H9 (cell line): Measurements from ENCODE around the gene CCDC134. TPM values are rescaled to one million over a fixed set of nuclear protein-coding genes. Genes with fewer than 3 reads are reported as not detected.

Experiments
- DNase-seq: peaks from one replicate; pipeline ENCODE4 v3.0.0-alpha.2; 2017
- H2AFZ ChIP-seq: one replicate; pipeline ENCODE4 v1.6.1; 2013; ENCODE audit warnings: mild to moderate bottlenecking, low read length, control low read depth, moderate library complexity
- H2AK5ac ChIP-seq: 2 replicates; pipeline ENCODE4 v1.6.1; 2013; ENCODE audit warnings: low read length, control low read depth, mixed read lengths; ENCODE audit not compliant: insufficient read length
- H2BK120ac ChIP-seq: one replicate; pipeline ENCODE4 v1.6.1; 2013; ENCODE audit warnings: low read depth, mild to moderate bottlenecking, low read length, control low read depth, inconsistent platforms; ENCODE audit not compliant: poor library complexity, severe bottlenecking
- H2BK12ac ChIP-seq: 2 replicates; pipeline ENCODE4 v1.6.1; 2013; ENCODE audit warnings: low read length, control low read depth, mixed read lengths, low read depth; ENCODE audit not compliant: insufficient read length
- H2BK15ac ChIP-seq: 2 replicates; pipeline ENCODE4 v1.6.1; 2013; ENCODE audit warnings: low read depth, low read length, control low read depth
- H2BK20ac ChIP-seq: one replicate; pipeline ENCODE4 v1.6.1; 2013; ENCODE audit warnings: low read depth, mild to moderate bottlenecking, low read length, control low read depth, inconsistent platforms; ENCODE audit not compliant: poor library complexity, severe bottlenecking
- H2BK5ac ChIP-seq: 2 replicates; pipeline ENCODE4 v1.6.1; 2013; ENCODE audit warnings: low read length, control low read depth, mixed read lengths; ENCODE audit not compliant: insufficient read length
- H3K14ac ChIP-seq: 2 replicates; pipeline ENCODE4 v1.6.1; 2013; ENCODE audit warnings: low read length, control low read depth; ENCODE audit not compliant: insufficient read depth
- H3K18ac ChIP-seq: 2 replicates; pipeline ENCODE4 v1.6.1; 2013; ENCODE audit warnings: low read depth, mild to moderate bottlenecking, mixed read lengths, low read length, control low read depth; ENCODE audit not compliant: insufficient read length
- H3K23ac ChIP-seq: 2 replicates; pipeline ENCODE4 v1.6.1; 2013; ENCODE audit warnings: low read length, control low read depth, mixed read lengths, low read depth; ENCODE audit not compliant: insufficient read length
- H3K23me2 ChIP-seq: 2 replicates; pipeline ENCODE4 v1.6.1; 2013; ENCODE audit warnings: low read depth, mild to moderate bottlenecking, mixed read lengths, low read length, control low read depth; ENCODE audit not compliant: insufficient read length, poor library complexity, severe bottlenecking
- H3K27ac ChIP-seq: 2 replicates; pipeline ENCODE4 v1.5.1; 2013; ENCODE audit warnings: low read length, control low read depth, mixed read lengths, low read depth; ENCODE audit not compliant: insufficient read length
- H3K27me3 ChIP-seq: 2 replicates; pipeline ENCODE4 v1.6.1; 2013; ENCODE audit warnings: low read length, control low read depth, inconsistent platforms; ENCODE audit not compliant: insufficient read depth
- H3K4ac ChIP-seq: 2 replicates; pipeline ENCODE4 v1.6.1; 2013; ENCODE audit warnings: low read depth, mild to moderate bottlenecking, control low read depth, inconsistent platforms, low read length, moderate library complexity
- H3K4me1 ChIP-seq: 2 replicates; pipeline ENCODE4 v1.6.1; 2013; ENCODE audit warnings: low read length, control low read depth, inconsistent platforms; ENCODE audit not compliant: insufficient read depth
- H3K4me2 ChIP-seq: 2 replicates; pipeline ENCODE4 v1.6.1; 2013; ENCODE audit warnings: low read length, control low read depth, mixed read lengths; ENCODE audit not compliant: insufficient read length, insufficient read depth
- H3K56ac ChIP-seq: 2 replicates; pipeline ENCODE4 v1.6.1; 2013; ENCODE audit warnings: low read depth, mild to moderate bottlenecking, mixed read lengths, low read length, control low read depth; ENCODE audit not compliant: insufficient read length
- H3K79me1 ChIP-seq: 2 replicates; pipeline ENCODE4 v1.6.1; 2013; ENCODE audit warnings: low read depth, mild to moderate bottlenecking, moderate library complexity, low read length, control low read depth, inconsistent platforms; ENCODE audit not compliant: insufficient read depth, poor library complexity, severe bottlenecking
- H3K79me2 ChIP-seq: 2 replicates; pipeline ENCODE4 v1.6.1; 2013; ENCODE audit warnings: low read length, control low read depth, inconsistent platforms; ENCODE audit not compliant: insufficient read depth
- H3K9ac ChIP-seq: 2 replicates; pipeline ENCODE4 v1.6.1; 2013; ENCODE audit warnings: low read length, control low read depth, mixed read lengths; ENCODE audit not compliant: insufficient read length; ENCODE audit errors: extremely low read depth
- H3K9me3 ChIP-seq: one replicate; pipeline ENCODE4 v1.6.1; 2013; ENCODE audit warnings: low read depth, low read length, inconsistent platforms; ENCODE audit not compliant: control insufficient read depth
- H3T11ph ChIP-seq: one replicate; pipeline ENCODE4 v1.6.1; 2013; ENCODE audit warnings: mild to moderate bottlenecking, low read length, control low read depth, inconsistent platforms
- H4K20me1 ChIP-seq: one replicate; pipeline ENCODE4 v1.6.1; 2013; ENCODE audit not compliant: control insufficient read depth, insufficient read length, insufficient read depth
- H4K5ac ChIP-seq: 2 replicates; pipeline ENCODE4 v1.6.1; 2013; ENCODE audit warnings: low read depth, mild to moderate bottlenecking, mixed read lengths, low read length, control low read depth; ENCODE audit not compliant: insufficient read length
- H4K8ac ChIP-seq: replicated peaks from 2 replicates; pipeline ENCODE4 v1.6.1; 2013; ENCODE audit warnings: low read length, control low read depth, mixed read lengths, low read depth; ENCODE audit not compliant: insufficient read length
- H4K91ac ChIP-seq: 2 replicates; pipeline ENCODE4 v1.6.1; 2013; ENCODE audit warnings: low read depth, mild to moderate bottlenecking, moderate library complexity, mixed read lengths, low read length, control low read depth; ENCODE audit not compliant: insufficient read length
- H3K27ac Mint-ChIP-seq, 3 experiments: 2 replicates in 2 of 3; 3 replicates in 1 of 3; pipeline ENCODE4 v1.8.0; 2020 to 2021; ENCODE audit warnings: mixed read lengths in 3 of 3, mild to moderate bottlenecking in 1 of 3, moderate library complexity in 1 of 3
- H3K27me3 Mint-ChIP-seq: 2 replicates; pipeline ENCODE4 v1.8.0; 2021; ENCODE audit warnings: low read depth, mild to moderate bottlenecking, moderate library complexity, mixed read lengths
- H3K36me3 Mint-ChIP-seq, 3 experiments: 2 replicates in 2 of 3; 3 replicates in 1 of 3; pipeline ENCODE4 v1.8.0; 2020 to 2021; ENCODE audit warnings: low read depth in 3 of 3, mixed read lengths in 3 of 3; ENCODE audit not compliant: insufficient read depth in 1 of 3
- H3K4me1 Mint-ChIP-seq, 2 experiments: 2 replicates each; pipeline ENCODE4 v1.8.0; 2020; ENCODE audit warnings: mixed read lengths in 2 of 2
- H3K4me3 Mint-ChIP-seq, 2 experiments: 2 replicates in 1 of 2; 3 replicates in 1 of 2; pipeline ENCODE4 v1.8.0; 2020 to 2021; ENCODE audit warnings: mild to moderate bottlenecking in 2 of 2, mixed read lengths in 2 of 2, moderate library complexity in 1 of 2
- H3K9me3 Mint-ChIP-seq, 2 experiments: 2 replicates in 1 of 2; 3 replicates in 1 of 2; pipeline ENCODE4 v1.8.0; 2020; ENCODE audit warnings: mild to moderate bottlenecking in 2 of 2, mixed read lengths in 2 of 2, moderate library complexity in 1 of 2
- CTCF ChIP-seq: fragments of 200-600 bp; sonication (generic); conservative IDR thresholded peaks from 3 replicates; pipeline ENCODE4 v1.8.0; 2021; ENCODE audit warnings: antibody characterized with exemption, mild to moderate bottlenecking
- WGBS: extraction: QIAGEN DNeasy Blood & Tissue Kit; methylation state at CpG from one replicate; pipeline ENCODE4 v1.1.7; 2013; ENCODE audit warnings: missing lambda C conversion rate, low lambda C conversion rate, mixed read lengths; ENCODE audit not compliant: insufficient read length; ENCODE audit errors: extremely low coverage; 5-methylcytosine and 5-hydroxymethylcytosine counted together
- total RNA-seq: library from RNA; stranded (reverse); gene quantifications from 2 replicates; pipeline ENCODE4 v1.2.1, GENCODE V29; 2021

CCDC134 gene
- total RNA-seq, 1 experiment from 2014 or later = 20.7 TPM

- H3K56ac ChIP-seq = no peak overlapping the region
- H4K8ac ChIP-seq = no peak overlapping the region
- Mint-ChIP-seq H3K27ac (peak overlapping the region; percentile 99 to 100 (median 100)), H3K36me3 (peaks cover 19 to 22% (median 21%) of the 10 kb centered on the region in 3 experiments), H3K4me3 (peak overlapping the region; percentile 88 to 97), H3K4me1 (peaks cover 41 to 45% of the 10 kb centered on the region in 2 experiments), H3K27me3 (no peaks in the 10 kb centered on the region), H3K9me3 (no peaks in the 10 kb centered on the region)
- H3T11ph ChIP-seq = no peak overlapping the region
- H2AFZ ChIP-seq = no peak overlapping the region
- peak overlapping the region; percentile 21 for H4K91ac ChIP-seq
- peak overlapping the region; percentile 93 for H3K14ac ChIP-seq
- DNase-seq = no peak
- no peaks in the 10 kb centered on the region for H3K9me3 ChIP-seq
- H3K18ac ChIP-seq = peak overlapping the region; percentile 95
- peak overlapping the region; percentile 99 for H3K27ac ChIP-seq
- H4K5ac ChIP-seq = peak overlapping the region; percentile 74
- no peak overlapping the region for H2AK5ac ChIP-seq
- H2BK12ac ChIP-seq = peak overlapping the region; percentile 64
- no peaks in the 10 kb centered on the region for H3K79me1 ChIP-seq
- H4K20me1 ChIP-seq = peaks cover 1% of the 10 kb centered on the region
- H3K4me1 ChIP-seq = peaks cover 3% of the 10 kb centered on the region; the same call in 1 of the 2 replicates
- TF ChIP-seq CTCF = no peak
- no peak overlapping the region for H2BK15ac ChIP-seq
- H3K9ac ChIP-seq = peak overlapping the region; percentile 75
- H3K79me2 ChIP-seq = peaks cover 27% of the 10 kb centered on the region; the same call in 1 of the 2 replicates
- peak overlapping the region; percentile 90 for H2BK120ac ChIP-seq
- H2BK20ac ChIP-seq = no peak overlapping the region
- WGBS = no CpG with 5 or more reads among the region's 17 CpGs
- H3K4me2 ChIP-seq = peak overlapping the region; percentile 63
- H3K23me2 ChIP-seq = peaks cover 11% of the 10 kb centered on the region
- peak overlapping the region; percentile 85 for H2BK5ac ChIP-seq
- H3K27me3 ChIP-seq = no peaks in the 10 kb centered on the region
- H3K4ac ChIP-seq = peak overlapping the region; percentile 72; the same call in 1 of the 2 replicates
- no peak overlapping the region for H3K23ac ChIP-seq
Observed at GRCh38 chr22:41831828-41832552, 31.5 kb downstream of the CCDC134 start.
